SK-N-SH (cell line): ENCODE measurements around the gene SMARCA2. TPM values are rescaled to one million over a fixed set of nuclear protein-coding genes. Genes with fewer than 3 reads are reported as not detected.

ENCODE experiments used
- CTCF ChIA-PET: fragments of 300-600, 350-600 bp; formaldehyde crosslinking; extraction: SDS; loops from one replicate; lab custom pipeline; 2021; lab: Yijun Ruan, JAX
- POLR2A ChIA-PET: fragments of 350-600 bp; sonication (Branson Sonifier 250); formaldehyde crosslinking; extraction: SDS; loops from one replicate; lab custom pipeline; 2020; ENCODE audit warnings: antibody characterized with exemption, inconsistent platforms; lab: Yijun Ruan, JAX
- DNase-seq: peaks from one replicate; pipeline ENCODE4 v3.0.0; 2012
- H2AFZ ChIP-seq: fragments of 200-600 bp; sonication (generic); 2 replicates; pipeline ENCODE4 v1.8.1; 2016; ENCODE audit warnings: antibody characterized with exemption, mild to moderate bottlenecking, low read depth
- H3F3A ChIP-seq: fragments of 200-600 bp; sonication (generic); replicated peaks from 2 replicates; pipeline ENCODE3; 2016; ENCODE audit warnings: antibody characterized with exemption, mild to moderate bottlenecking; ENCODE audit not compliant: insufficient read depth
- H3K27ac ChIP-seq, 2 experiments: fragments of 200-500 bp in 1 of 2; fragments of 200-600 bp in 1 of 2; sonication (Bioruptor generic) in 1 of 2; sonication (generic), shearing (Covaris generic) in 1 of 2; 2 replicates each; pipeline versions ENCODE4 v1.5.1 to v1.6.1; 2014 to 2016; ENCODE audit warnings: low read depth in 2 of 2, inconsistent platforms in 1 of 2, low read length in 1 of 2, mild to moderate bottlenecking in 1 of 2, mixed read lengths in 1 of 2
- H3K27me3 ChIP-seq: fragments of 200-600 bp; sonication (generic), shearing (Covaris generic); 2 replicates; pipeline ENCODE4 v1.6.1; 2016; ENCODE audit warnings: mixed run types; ENCODE audit not compliant: insufficient read depth
- H3K36me3 ChIP-seq, 2 experiments: fragments of 200-500 bp in 1 of 2; fragments of 200-600 bp in 1 of 2; sonication (Bioruptor generic) in 1 of 2; sonication (generic) in 1 of 2; replicated peaks in 1 of 2; 2 replicates each; pipeline versions ENCODE3 to v1.5.1; 2014 to 2016; ENCODE audit warnings: low read length in 1 of 2, mild to moderate bottlenecking in 1 of 2; ENCODE audit not compliant: insufficient read depth in 2 of 2, control insufficient read depth in 1 of 2
- H3K4me1 ChIP-seq, 2 experiments: fragments of 200-500 bp in 1 of 2; fragments of 200-600 bp in 1 of 2; sonication (Bioruptor generic) in 1 of 2; sonication (generic), shearing (Covaris generic) in 1 of 2; 2 replicates each; pipeline versions ENCODE4 v1.5.1 to v1.6.1; 2014 to 2016; ENCODE audit warnings: low read depth in 1 of 2, low read length in 1 of 2, mixed run types in 1 of 2; ENCODE audit not compliant: insufficient read depth in 2 of 2, control insufficient read depth in 1 of 2
- H3K4me2 ChIP-seq: fragments of 200-600 bp; sonication (generic), shearing (Covaris generic); 2 replicates; pipeline ENCODE4 v1.6.1; 2017; ENCODE audit warnings: mixed run types
- H3K4me3 ChIP-seq, 2 experiments: fragments of 200-500 bp in 1 of 2; fragments of 200-600 bp in 1 of 2; sonication (Bioruptor generic) in 1 of 2; sonication (generic), shearing (Covaris generic) in 1 of 2; 2 replicates each; pipeline versions ENCODE4 v1.5.1 to v1.8.1; 2014 to 2016; ENCODE audit warnings: low read depth in 2 of 2, inconsistent platforms in 1 of 2, low read length in 1 of 2, mild to moderate bottlenecking in 1 of 2, mixed read lengths in 1 of 2, moderate library complexity in 1 of 2
- H3K79me2 ChIP-seq: fragments of 200-600 bp; sonication (generic); 2 replicates; pipeline ENCODE4 v1.8.1; 2017; ENCODE audit warnings: mild to moderate bottlenecking; ENCODE audit not compliant: insufficient read depth
- H3K9ac ChIP-seq: fragments of 200-600 bp; sonication (generic); 2 replicates; pipeline ENCODE4 v1.6.1; 2017; ENCODE audit warnings: mixed run types
- H3K9me2 ChIP-seq: fragments of 200-600 bp; sonication (generic); 2 replicates; pipeline ENCODE4 v1.6.1; 2017; ENCODE audit warnings: mixed run types
- H3K9me3 ChIP-seq: fragments of 200-600 bp; sonication (generic); 2 replicates; pipeline ENCODE4 v1.6.1; 2017; ENCODE audit warnings: mixed run types, mild to moderate bottlenecking, moderate library complexity
- H4K20me1 ChIP-seq: fragments of 200-600 bp; sonication (generic); 2 replicates; pipeline ENCODE4 v1.6.1; 2017; ENCODE audit warnings: mild to moderate bottlenecking, mixed run types; ENCODE audit not compliant: insufficient read depth
- CTCF ChIP-seq: fragments of 200-600 bp; sonication (generic); IDR thresholded peaks from 2 replicates; pipeline ENCODE4 v1.6.1; 2017; ENCODE audit warnings: antibody characterized with exemption, mild to moderate bottlenecking, moderate library complexity
- ELF1 ChIP-seq: IDR thresholded peaks from 2 replicates; pipeline ENCODE4 v1.4.0; 2012
- FOSL2 ChIP-seq: IDR thresholded peaks from 2 replicates; pipeline ENCODE4 v1.4.0; 2012; ENCODE audit warnings: low read depth, mild to moderate bottlenecking, moderate library complexity, borderline replicate concordance
- FOXM1 ChIP-seq: IDR thresholded peaks from 2 replicates; pipeline ENCODE4 v1.4.0; 2012; ENCODE audit warnings: low read depth, mild to moderate bottlenecking
- GABPA ChIP-seq: IDR thresholded peaks from 2 replicates; pipeline ENCODE4 v1.4.0; 2012; ENCODE audit warnings: low read depth, mild to moderate bottlenecking
- MXI1 ChIP-seq: IDR thresholded peaks from 2 replicates; pipeline ENCODE4 v1.6.1; 2012; ENCODE audit warnings: mild to moderate bottlenecking, low read depth, low read length, improper control_type of control experiment
- PBX3 ChIP-seq: IDR thresholded peaks from 2 replicates; pipeline ENCODE4; 2012
- SMC3 ChIP-seq: IDR thresholded peaks from 2 replicates; pipeline ENCODE4 v1.6.1; 2012; ENCODE audit warnings: low read depth, low read length, improper control_type of control experiment
- TCF12 ChIP-seq: IDR thresholded peaks from 2 replicates; pipeline ENCODE4 v1.4.0; 2012
- TEAD4 ChIP-seq: IDR thresholded peaks from 2 replicates; pipeline ENCODE4 v1.4.0; 2012; ENCODE audit warnings: mild to moderate bottlenecking, borderline replicate concordance; ENCODE audit not compliant: insufficient read depth
- WGBS: methylation state at CpG from one replicate; pipeline ENCODE4 v1.1.6; 2017; ENCODE audit warnings: low lambda C conversion rate; 5-methylcytosine and 5-hydroxymethylcytosine counted together
- polyA plus RNA-seq, 3 experiments: library from polyadenylated mRNA; depleted of rRNA; stranded (reverse); fragments of >200 nt; gene quantifications; 2 replicates each; pipeline ENCODE4 v1.2.3, GENCODE V29; 2012
- TF ChIP-seq, protein P1 (sequence below): IDR thresholded peaks from 2 replicates; pipeline ENCODE4 v1.4.0; 2012; ENCODE audit warnings: low read depth, borderline replicate concordance
- TF ChIP-seq, protein P2 (sequence below): IDR thresholded peaks from 2 replicates; pipeline ENCODE4 v1.4.0; 2012; ENCODE audit warnings: low read depth
- TF ChIP-seq, protein P3 (sequence below): IDR thresholded peaks from 2 replicates; pipeline ENCODE4 v1.6.1; 2012; ENCODE audit warnings: mild to moderate bottlenecking, low read depth, low read length, moderate library complexity

Gene SMARCA2
- polyA plus RNA-seq, 1 of the 3 experiments (the other 2 are of a cell fraction): 17.4 TPM

GRCh38 chr9:2164268-2164667 is 149.1 kb downstream of the SMARCA2 start:
- peaks cover 0 to 11% of the 10 kb centered on the region in 2 experiments; a peak in 2 of 4 replicates for H3K4me1 ChIP-seq
- no peak overlapping the region for H3K4me2 ChIP-seq
- no peaks in the 10 kb centered on the region for H4K20me1 ChIP-seq
- peaks cover 0 to 5% of the 10 kb centered on the region in 2 experiments for H3K36me3 ChIP-seq
- no peak overlapping the region for H3K9ac ChIP-seq
- no peaks in the 10 kb centered on the region for H3K27me3 ChIP-seq
- peaks cover 5% of the 10 kb centered on the region; the same call in 1 of the 2 replicates for H3K79me2 ChIP-seq
- H3K9me2 ChIP-seq: no peaks in the 10 kb centered on the region
- DNase-seq: no peak
- no peak overlapping the region for H3K4me3 ChIP-seq
- no peak overlapping the region for H2AFZ ChIP-seq
- CTCF ChIA-PET: no interaction called here
- H3K27ac ChIP-seq: no peak overlapping the region
- no peaks in the 10 kb centered on the region for H3K9me3 ChIP-seq
- POLR2A ChIA-PET: no interaction called here
- no peaks in the 10 kb centered on the region for H3F3A ChIP-seq
- 83% methylated on average over 1 of the region's 1 CpG for WGBS
- TF ChIP-seq FOSL2 (no peak), PBX3 (no peak), FOXM1 (no peak), TCF12 (no peak), GABPA (no peak), MXI1 (no peak), SMC3 (no peak), TEAD4 (no peak), CTCF (no peak), ELF1 (no peak)
- TF ChIP-seq, protein P1, sequence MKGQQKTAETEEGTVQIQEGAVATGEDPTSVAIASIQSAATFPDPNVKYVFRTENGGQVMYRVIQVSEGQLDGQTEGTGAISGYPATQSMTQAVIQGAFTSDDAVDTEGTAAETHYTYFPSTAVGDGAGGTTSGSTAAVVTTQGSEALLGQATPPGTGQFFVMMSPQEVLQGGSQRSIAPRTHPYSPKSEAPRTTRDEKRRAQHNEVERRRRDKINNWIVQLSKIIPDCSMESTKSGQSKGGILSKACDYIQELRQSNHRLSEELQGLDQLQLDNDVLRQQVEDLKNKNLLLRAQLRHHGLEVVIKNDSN: no peak
- TF ChIP-seq, protein P2, sequence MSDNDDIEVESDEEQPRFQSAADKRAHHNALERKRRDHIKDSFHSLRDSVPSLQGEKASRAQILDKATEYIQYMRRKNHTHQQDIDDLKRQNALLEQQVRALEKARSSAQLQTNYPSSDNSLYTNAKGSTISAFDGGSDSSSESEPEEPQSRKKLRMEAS: no peak
- TF ChIP-seq, protein P3, sequence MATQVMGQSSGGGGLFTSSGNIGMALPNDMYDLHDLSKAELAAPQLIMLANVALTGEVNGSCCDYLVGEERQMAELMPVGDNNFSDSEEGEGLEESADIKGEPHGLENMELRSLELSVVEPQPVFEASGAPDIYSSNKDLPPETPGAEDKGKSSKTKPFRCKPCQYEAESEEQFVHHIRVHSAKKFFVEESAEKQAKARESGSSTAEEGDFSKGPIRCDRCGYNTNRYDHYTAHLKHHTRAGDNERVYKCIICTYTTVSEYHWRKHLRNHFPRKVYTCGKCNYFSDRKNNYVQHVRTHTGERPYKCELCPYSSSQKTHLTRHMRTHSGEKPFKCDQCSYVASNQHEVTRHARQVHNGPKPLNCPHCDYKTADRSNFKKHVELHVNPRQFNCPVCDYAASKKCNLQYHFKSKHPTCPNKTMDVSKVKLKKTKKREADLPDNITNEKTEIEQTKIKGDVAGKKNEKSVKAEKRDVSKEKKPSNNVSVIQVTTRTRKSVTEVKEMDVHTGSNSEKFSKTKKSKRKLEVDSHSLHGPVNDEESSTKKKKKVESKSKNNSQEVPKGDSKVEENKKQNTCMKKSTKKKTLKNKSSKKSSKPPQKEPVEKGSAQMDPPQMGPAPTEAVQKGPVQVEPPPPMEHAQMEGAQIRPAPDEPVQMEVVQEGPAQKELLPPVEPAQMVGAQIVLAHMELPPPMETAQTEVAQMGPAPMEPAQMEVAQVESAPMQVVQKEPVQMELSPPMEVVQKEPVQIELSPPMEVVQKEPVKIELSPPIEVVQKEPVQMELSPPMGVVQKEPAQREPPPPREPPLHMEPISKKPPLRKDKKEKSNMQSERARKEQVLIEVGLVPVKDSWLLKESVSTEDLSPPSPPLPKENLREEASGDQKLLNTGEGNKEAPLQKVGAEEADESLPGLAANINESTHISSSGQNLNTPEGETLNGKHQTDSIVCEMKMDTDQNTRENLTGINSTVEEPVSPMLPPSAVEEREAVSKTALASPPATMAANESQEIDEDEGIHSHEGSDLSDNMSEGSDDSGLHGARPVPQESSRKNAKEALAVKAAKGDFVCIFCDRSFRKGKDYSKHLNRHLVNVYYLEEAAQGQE: no peak
